ENCODE measurements around the gene ERP44. TPM values are rescaled to one million over a fixed set of nuclear protein-coding genes. Genes with fewer than 3 reads are reported as not detected.
"Not testable (repeated sequence)": the region's sequence is repeated elsewhere in the genome, so short reads cannot be mapped to it uniquely, and the experiment has no call there.

The ERP44 gene
- total and polyA plus RNA-seq, 10 donors: 9.5 to 21.4 (median 17.2) TPM

GRCh38 chr9:99998266-99998665 lies 100.5 kb downstream of the ERP44 start:
- Histone ChIP-seq H3K4me1 (no peaks in the 10 kb centered on the region), H3K4me3 (no peak overlapping the region), H3K27me3 (replicated peaks in 1 of 7) (no peaks in the 10 kb centered on the region), H3K27ac (no peak overlapping the region), H3K36me3 (peaks cover 0 to 70% (median 13%) of the 10 kb centered on the region in 6 donors), H3K9me3 (peaks cover 0 to 25% (median 16%) of the 10 kb centered on the region in 8 donors)
- intact Hi-C loops (cut with DNase I; ENCODE audit: low total_unique reads): no loop called here
- TF ChIP-seq POLR2A (IDR thresholded peaks at IDR 0.05): no peak
- peak in 1 of 3 donors; percentile 27 for TF ChIP-seq POLR2AphosphoS5 (IDR thresholded peaks at IDR 0.05)
- WGBS, 5 donors: 93 to 96% (median 96%) methylated on average over 22 of the region's 22 CpGs
- DNase-seq: no peak

DNA sequence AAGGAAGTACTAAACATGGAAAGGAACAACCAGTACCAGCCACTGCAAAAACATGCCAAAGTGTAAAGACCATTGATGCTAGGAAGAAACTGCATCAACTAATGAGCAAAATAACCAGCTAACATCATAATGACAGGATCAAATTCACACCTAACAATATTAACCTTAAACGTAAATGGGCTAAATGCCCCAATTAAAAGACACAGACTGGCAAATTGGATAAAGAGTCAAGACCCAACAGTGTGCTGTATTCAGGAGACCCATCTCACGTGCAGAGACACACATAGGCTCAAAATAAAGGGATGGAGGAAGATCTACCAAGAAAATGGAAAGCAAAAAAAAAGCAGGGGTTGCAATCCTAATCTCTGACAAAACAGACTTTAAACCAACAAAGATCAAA lies 108.3 kb downstream of the ERP44 start:
- WGBS, 5 donors: 83 to 99% (median 97%) methylated on average over 2 of the region's 2 CpGs
- intact Hi-C loops (cut with DNase I; ENCODE audit: low total_unique reads); H3K27ac ChIP-seq; DNase-seq; H3K4me1 ChIP-seq; H3K27me3 ChIP-seq (replicated peaks in 1 of 7); H3K4me3 ChIP-seq: not testable (repeated sequence)
- peaks cover 0 to 65% (median 63%) of the 10 kb centered on the region in 8 donors for H3K9me3 ChIP-seq
- peaks cover 0 to 35% (median 2%) of the 10 kb centered on the region in 6 donors for H3K36me3 ChIP-seq

DNA sequence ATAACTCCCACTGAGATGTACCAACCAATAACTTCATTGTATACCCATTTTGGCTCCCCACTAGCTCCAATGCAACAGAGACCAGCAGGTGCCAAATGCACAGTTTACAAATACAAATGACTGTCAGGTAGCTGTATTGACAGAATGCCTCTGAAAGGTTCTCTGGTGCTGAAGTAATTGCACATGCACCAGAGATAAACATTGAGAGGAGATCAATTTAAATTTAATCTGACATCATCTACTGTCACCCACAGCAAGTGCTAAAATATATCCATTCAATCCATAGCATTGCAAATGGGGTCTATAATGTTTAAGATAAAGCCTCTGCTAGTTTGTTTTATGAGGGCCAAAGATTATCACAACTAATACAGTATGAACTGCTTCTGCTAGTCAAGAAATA lies 112.2 kb downstream of the ERP44 start:
- H3K4me1 ChIP-seq: no peaks in the 10 kb centered on the region
- H3K9me3 ChIP-seq: peaks cover 0 to 34% (median 30%) of the 10 kb centered on the region in 8 donors
- no peaks in the 10 kb centered on the region for H3K27me3 ChIP-seq (replicated peaks in 1 of 7)
- H3K4me3 ChIP-seq: no peak overlapping the region
- intact Hi-C loops (cut with DNase I; ENCODE audit: low total_unique reads): no loop called here
- no peak overlapping the region for H3K27ac ChIP-seq
- peaks cover 0 to 50% (median 11%) of the 10 kb centered on the region in 6 donors for H3K36me3 ChIP-seq
- DNase-seq: no peak
- TF ChIP-seq, protein P1, sequence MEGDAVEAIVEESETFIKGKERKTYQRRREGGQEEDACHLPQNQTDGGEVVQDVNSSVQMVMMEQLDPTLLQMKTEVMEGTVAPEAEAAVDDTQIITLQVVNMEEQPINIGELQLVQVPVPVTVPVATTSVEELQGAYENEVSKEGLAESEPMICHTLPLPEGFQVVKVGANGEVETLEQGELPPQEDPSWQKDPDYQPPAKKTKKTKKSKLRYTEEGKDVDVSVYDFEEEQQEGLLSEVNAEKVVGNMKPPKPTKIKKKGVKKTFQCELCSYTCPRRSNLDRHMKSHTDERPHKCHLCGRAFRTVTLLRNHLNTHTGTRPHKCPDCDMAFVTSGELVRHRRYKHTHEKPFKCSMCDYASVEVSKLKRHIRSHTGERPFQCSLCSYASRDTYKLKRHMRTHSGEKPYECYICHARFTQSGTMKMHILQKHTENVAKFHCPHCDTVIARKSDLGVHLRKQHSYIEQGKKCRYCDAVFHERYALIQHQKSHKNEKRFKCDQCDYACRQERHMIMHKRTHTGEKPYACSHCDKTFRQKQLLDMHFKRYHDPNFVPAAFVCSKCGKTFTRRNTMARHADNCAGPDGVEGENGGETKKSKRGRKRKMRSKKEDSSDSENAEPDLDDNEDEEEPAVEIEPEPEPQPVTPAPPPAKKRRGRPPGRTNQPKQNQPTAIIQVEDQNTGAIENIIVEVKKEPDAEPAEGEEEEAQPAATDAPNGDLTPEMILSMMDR (IDR thresholded peaks at IDR 0.05 in 8 of 11, conservative IDR thresholded peaks at IDR 0.05 in 3 of 11): no peak
- TF ChIP-seq POLR2A (IDR thresholded peaks at IDR 0.05): no peak
- no peak for TF ChIP-seq POLR2AphosphoS5 (IDR thresholded peaks at IDR 0.05)

DNA sequence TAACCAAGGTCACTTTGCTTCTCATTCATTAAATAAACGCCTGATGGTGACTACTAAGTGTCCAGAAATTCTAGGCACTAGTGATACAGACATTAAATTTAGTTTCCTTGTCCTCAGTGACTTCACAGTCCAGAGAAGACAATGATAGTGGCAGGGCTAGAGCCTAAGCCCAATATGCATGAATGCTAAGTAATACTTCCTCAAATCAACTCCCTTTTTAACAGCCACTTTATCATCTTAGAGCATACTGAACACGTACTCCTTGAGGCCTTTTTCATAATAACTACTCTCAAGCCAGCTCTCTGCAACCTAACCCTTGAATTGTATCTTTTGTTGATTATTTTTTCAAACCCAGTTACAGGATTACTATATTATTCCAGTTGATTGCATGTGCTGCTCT lies 118.2 kb downstream of the ERP44 start:
- intact Hi-C loops (cut with DNase I; ENCODE audit: low total_unique reads): no loop called here
- H3K36me3 ChIP-seq: peaks cover 0 to 80% (median 18%) of the 10 kb centered on the region in 6 donors
- H3K27ac ChIP-seq: no peak overlapping the region
- no peak for DNase-seq
- H3K4me1 ChIP-seq: no peaks in the 10 kb centered on the region
- 70 to 85% (median 73%) methylated on average over 2 of the region's 2 CpGs for WGBS, 5 donors
- no peak overlapping the region for H3K4me3 ChIP-seq
- TF ChIP-seq POLR2A (IDR thresholded peaks at IDR 0.05) (no peak), POLR2AphosphoS5 (IDR thresholded peaks at IDR 0.05) (no peak)
- TF ChIP-seq, protein P1 (IDR thresholded peaks at IDR 0.05 in 8 of 11, conservative IDR thresholded peaks at IDR 0.05 in 3 of 11): no peak
- H3K27me3 ChIP-seq (replicated peaks in 1 of 7): no peaks in the 10 kb centered on the region
- no peaks in the 10 kb centered on the region for H3K9me3 ChIP-seq

- no peak overlapping the region for H3K4me3 ChIP-seq
- H3K27ac ChIP-seq: no peak overlapping the region
- DNase-seq: no peak
- H3K36me3 ChIP-seq: peaks cover 0 to 71% (median 15%) of the 10 kb centered on the region in 6 donors
- intact Hi-C loops (cut with DNase I; ENCODE audit: low total_unique reads): no loop called here
- WGBS, 5 donors: 94 to 100% (median 97%) methylated on average over 1 of the region's 1 CpG
- no peaks in the 10 kb centered on the region for H3K27me3 ChIP-seq (replicated peaks in 1 of 7)
- H3K4me1 ChIP-seq: no peaks in the 10 kb centered on the region
- no peaks in the 10 kb centered on the region for H3K9me3 ChIP-seq
- TF ChIP-seq POLR2A (IDR thresholded peaks at IDR 0.05) (no peak), POLR2AphosphoS5 (IDR thresholded peaks at IDR 0.05) (no peak)
- TF ChIP-seq, protein P1 (IDR thresholded peaks at IDR 0.05 in 8 of 11, conservative IDR thresholded peaks at IDR 0.05 in 3 of 11): no peak
Observed at GRCh38 chr9:99978221-99978620, 120.6 kb downstream of the ERP44 start.
